Measurements from ENCODE around the gene CPSF4L.
"Not testable (repeated sequence)": the region's sequence is repeated elsewhere in the genome, so short reads cannot be mapped to it uniquely, and the experiment has no call there.

The CPSF4L gene

GRCh38 chr17:73267648-73268537 is 6.2 kb upstream of the CPSF4L start:
- DNase-seq (ENCODE audit: low spot score), result no peak

- DNase-seq (ENCODE audit: low spot score), result no peak
Measured at GRCh38 chr17:73266796-73267195, 5.1 kb upstream of the CPSF4L start.

- no peak for DNase-seq (ENCODE audit: low spot score)
Measured at GRCh38 chr17:73265646-73266640, 4.3 kb upstream of the CPSF4L start.

GRCh38 chr17:73264448-73264847 is 2.8 kb upstream of the CPSF4L start:
- DNase-seq (ENCODE audit: low spot score), result not testable (repeated sequence)

GRCh38 chr17:73262676-73263642 is 1.3 kb upstream of the CPSF4L start:
- DNase-seq (ENCODE audit: low spot score), result peak; percentile 92

- peak; percentile 58 for DNase-seq (ENCODE audit: low spot score)
Measured at GRCh38 chr17:73261952-73262675, 434 bp upstream of the CPSF4L start.

GRCh38 chr17:73257516-73257915 is 4.2 kb downstream of the CPSF4L start:
- no peak for DNase-seq (ENCODE audit: low spot score)

GRCh38 chr17:73256220-73256619 is 5.5 kb downstream of the CPSF4L start:
- peak; percentile 54 for DNase-seq (ENCODE audit: low spot score)

GRCh38 chr17:73255671-73256181 is 6.0 kb downstream of the CPSF4L start:
- peak; percentile 76 for DNase-seq (ENCODE audit: low spot score)

GRCh38 chr17:73251871-73252270 is 9.8 kb downstream of the CPSF4L start:
- DNase-seq (ENCODE audit: low spot score), result no peak

- DNase-seq (ENCODE audit: low spot score), result no peak
Measured at GRCh38 chr17:73250851-73251640, 10.6 kb downstream of the CPSF4L start.

GRCh38 chr17:73249700-73250099 is 12.0 kb downstream of the CPSF4L start:
- no peak for DNase-seq (ENCODE audit: low spot score)

GRCh38 chr17:73248532-73248931 is 13.1 kb downstream of the CPSF4L start:
- no peak for DNase-seq (ENCODE audit: low spot score)

GRCh38 chr17:73247726-73248125 is 14.0 kb downstream of the CPSF4L start:
- peak; percentile 20 for DNase-seq (ENCODE audit: low spot score)

GRCh38 chr17:73240561-73240960 is 21.1 kb downstream of the CPSF4L start:
- DNase-seq (ENCODE audit: low spot score), result no peak

GRCh38 chr17:73237714-73238113 is 24.0 kb downstream of the CPSF4L start:
- DNase-seq (ENCODE audit: low spot score), result no peak

GRCh38 chr17:73234736-73235135 is 26.9 kb downstream of the CPSF4L start:
- no peak for DNase-seq (ENCODE audit: low spot score)

- peak; percentile 53 for DNase-seq (ENCODE audit: low spot score)
Measured at GRCh38 chr17:73232587-73233373, 28.9 kb downstream of the CPSF4L start.
